GM12878 (cell line): ENCODE results near the gene VRTN. TPM values are rescaled to one million over a fixed set of nuclear protein-coding genes. Genes with fewer than 3 reads are reported as not detected.
A peak's percentile ranks its signal among the peaks of the same experiment; 100 is the strongest.

ENCODE experiments used
- ATAC-seq: fragments of 200-7000 bp; cut with Tn5 transposase; 3 replicates; pipeline ENCODE4 v1.9.1; 2020; ENCODE audit warnings: mild to moderate bottlenecking, moderate library complexity
- BruUV-seq: library from RNA; stranded (reverse); fragments of 400-500 nt; replicated peaks from 2 replicates; lab custom pipeline; 2021; lab: Mats Ljungman, UMichigan
- CTCF ChIA-PET: fragments of 300-600 bp; sonication (Branson Sonifier 250); formaldehyde crosslinking; extraction: SDS; loops from one replicate; lab custom pipeline; 2021; ENCODE audit warnings: inconsistent platforms; lab: Yijun Ruan, JAX
- POLR2A ChIA-PET: fragments of 350-600 bp; formaldehyde crosslinking; extraction: SDS; loops from one replicate; lab custom pipeline; 2021; ENCODE audit warnings: inconsistent platforms; lab: Charles Lee
- RAD21 ChIA-PET: fragments of 300-600 bp; sonication (Branson Sonifier 250); formaldehyde crosslinking; loops from one replicate; lab custom pipeline; 2023; ENCODE audit warnings: antibody characterized with exemption; ENCODE audit not compliant: unreplicated experiment; lab: Charles Lee
- SMC1A ChIA-PET: fragments of 300-600 bp; sonication (Branson Sonifier 250); formaldehyde crosslinking; loops from one replicate; lab custom pipeline; 2023; ENCODE audit not compliant: unreplicated experiment, uncharacterized antibody; lab: Charles Lee
- DNase-seq: peaks from one replicate; pipeline ENCODE4 v3.0.0-alpha.2; 2011; ENCODE audit warnings: low read depth, low spot score
- FAIRE-seq: peaks from 3 replicates; lab custom pipeline; 2011; peaks lifted over from hg19 to GRCh38; lab: Jason Lieb, UNC
- H2AFZ ChIP-seq: 2 replicates; pipeline ENCODE4 v1.6.0; 2011; ENCODE audit warnings: low read depth, low read length, control low read depth; ENCODE audit not compliant: control insufficient read depth
- H3K27ac ChIP-seq: 2 replicates; pipeline ENCODE4 v1.5.1; 2011; ENCODE audit warnings: control low read depth; ENCODE audit not compliant: control insufficient read depth, insufficient read depth
- H3K27me3 ChIP-seq, 2 experiments: replicated peaks in 1 of 2; 2 replicates each; pipeline versions ENCODE4 v1.6.0 to v1.6.1; 2011; ENCODE audit warnings: low read length in 1 of 2; ENCODE audit not compliant: control insufficient read depth in 2 of 2, insufficient read depth in 2 of 2
- H3K36me3 ChIP-seq, 2 experiments: 2 replicates each; pipeline ENCODE4 v1.5.1; 2011; ENCODE audit warnings: low read length in 1 of 2; ENCODE audit not compliant: control insufficient read depth in 2 of 2, insufficient read depth in 2 of 2
- H3K4me1 ChIP-seq: 2 replicates; pipeline ENCODE4 v1.6.1; 2011; ENCODE audit warnings: mild to moderate bottlenecking, low read length, moderate library complexity, mixed read lengths; ENCODE audit not compliant: control insufficient read depth, insufficient read depth
- H3K4me2 ChIP-seq: 2 replicates; pipeline ENCODE4 v1.6.0; 2011; ENCODE audit warnings: control low read depth; ENCODE audit not compliant: control insufficient read depth, insufficient read depth
- H3K4me3 ChIP-seq: fragments of 200-600 bp; sonication (generic); 2 replicates; pipeline ENCODE4 v1.5.1; 2016
- H3K79me2 ChIP-seq: 2 replicates; pipeline ENCODE4 v1.6.0; 2011; ENCODE audit warnings: low read length; ENCODE audit not compliant: control insufficient read depth, insufficient read depth
- H3K9ac ChIP-seq: 2 replicates; pipeline ENCODE4 v1.8.0; 2011; ENCODE audit warnings: low read length, control low read depth, mixed read lengths; ENCODE audit not compliant: control insufficient read depth, insufficient read depth
- H3K9me3 ChIP-seq: replicated peaks from 3 replicates; pipeline ENCODE4 v1.5.1; 2011; ENCODE audit warnings: mild to moderate bottlenecking, low read length; ENCODE audit not compliant: control insufficient read depth, insufficient read depth
- H4K20me1 ChIP-seq: 2 replicates; pipeline ENCODE4 v1.6.0; 2011; ENCODE audit not compliant: control insufficient read depth, insufficient read depth
- CEBPZ ChIP-seq: fragments of 150-350 bp; IDR thresholded peaks from 2 replicates; pipeline ENCODE4 v1.6.1; 2016; ENCODE audit warnings: low read depth, low read length
- IKZF2 ChIP-seq, 2 experiments: fragments of 450-650 bp; IDR thresholded peaks; 2 replicates each; pipeline ENCODE4 v1.6.1; 2017; ENCODE audit warnings: mild to moderate bottlenecking in 2 of 2, moderate library complexity in 2 of 2
- JUND ChIP-seq: IDR thresholded peaks from 2 replicates; pipeline ENCODE4 v1.6.1; 2012; ENCODE audit warnings: low read depth, mild to moderate bottlenecking, low read length, improper control_type of control experiment, moderate library complexity
- PBX3 ChIP-seq: IDR thresholded peaks from 2 replicates; pipeline ENCODE4 v1.6.1; 2011; ENCODE audit warnings: mild to moderate bottlenecking, low read depth, low read length, moderate library complexity; ENCODE audit not compliant: insufficient replicate concordance
- SP1 ChIP-seq: IDR thresholded peaks from one replicate; pipeline ENCODE4 v1.6.1; 2011; ENCODE audit warnings: low read depth, low read length
- TAF1 ChIP-seq: IDR thresholded peaks from 2 replicates; pipeline ENCODE4 v1.6.1; 2011; ENCODE audit warnings: mild to moderate bottlenecking, low read depth, low read length, borderline replicate concordance
- WGBS: methylation state at CpG from one replicate; pipeline ENCODE4 v1.1.6; 2016; ENCODE audit warnings: low lambda C conversion rate; ENCODE audit not compliant: insufficient replicate concordance, insufficient coverage; ENCODE audit errors: missing lambda C conversion rate; 5-methylcytosine and 5-hydroxymethylcytosine counted together
- in situ Hi-C: fragments of 300-500 bp; cut with MboI; formaldehyde crosslinking; loops from 9 replicates; pipeline ENCODE4 v1.14.3; 2018; ENCODE audit warnings: mixed read lengths
- intact Hi-C: fragments of 100-400 bp; cut with micrococcal nuclease; formaldehyde crosslinking; loops from one replicate; pipeline ENCODE4 v1.14.2; 2022; ENCODE audit not compliant: unreplicated experiment
- polyA plus RNA-seq, 11 experiments: library from polyadenylated mRNA; depleted of rRNA in 4 of 11; unstranded in 6 of 11; stranded (reverse) in 5 of 11; fragments of >200 nt; fragmentation: Nextera tagmentation in 4 of 11; fragmentation: Illumina TruSeq in 1 of 11; extraction: Ambion mirVana in 4 of 11; extraction: Trizol in 1 of 11; gene quantifications; 1 replicate in 1 of 11; 2 replicates in 10 of 11; pipeline versions ENCODE4 v1.2.1 to v1.2.3, GENCODE V29; 2011 to 2016; ENCODE audit warnings: inconsistent platforms in 2 of 11, missing spikeins in 2 of 11, low read depth in 1 of 11
- total RNA-seq, 4 experiments: library from RNA; depleted of rRNA in 3 of 4; stranded (reverse); fragments of >200 nt in 3 of 4; fragmentation: Illumina TruSeq in 1 of 4; extraction: Trizol in 1 of 4; gene quantifications; 2 replicates each; pipeline versions ENCODE4 v1.2.1 to v1.2.3, GENCODE V29; 2013 to 2021

The VRTN gene
- total and polyA plus RNA-seq, 10 of the 15 experiments (the other 5 are each of a cell fraction or from before 2014, with no cell fraction given) = 0.31 TPM; not detected in 9

- no peak for TF ChIP-seq CEBPZ
- peak; percentile 20 for TF ChIP-seq SP1
Measured at GRCh38 chr14:74401504-74402241, 53.4 kb downstream of the VRTN start (continued).

GRCh38 chr14:74402401-74403251, 54.4 kb downstream of the VRTN start:
- H3K9ac ChIP-seq = peak overlapping the region; percentile 59; the same call in 1 of the 2 replicates
- H4K20me1 ChIP-seq = no peaks in the 10 kb centered on the region
- peak overlapping the region; percentile 84 for H3K4me2 ChIP-seq
- 25% methylated on average over 10 of the region's 10 CpGs for WGBS
- ATAC-seq (peak; percentile 43), FAIRE-seq (no peak), DNase-seq (no peak)
- H3K79me2 ChIP-seq = no peaks in the 10 kb centered on the region
- peak overlapping the region; percentile 22; the same call in 1 of the 2 replicates for H3K4me3 ChIP-seq
- ChIA-PET RAD21 (no interaction called here), CTCF (no interaction called here), SMC1A (no interaction called here), POLR2A (no interaction called here)
- no TSS peak for BruUV-seq
- intact Hi-C loops (no loop called here), in situ Hi-C loops (no loop called here)
- no peaks in the 10 kb centered on the region for H3K9me3 ChIP-seq
- peak overlapping the region; percentile 69 for H3K27ac ChIP-seq
- peak overlapping the region; percentile 72 for H2AFZ ChIP-seq
- TF ChIP-seq IKZF2 (IDR thresholded peaks at IDR 0.05) = peak in 1 of 2 experiments; percentile 5; a peak in 1 of 4 replicates
- no peak for TF ChIP-seq JUND
- no peak for TF ChIP-seq PBX3
- TF ChIP-seq TAF1 = no peak
- H3K36me3 ChIP-seq = no peaks in the 10 kb centered on the region
- H3K4me1 ChIP-seq = peaks cover 26% of the 10 kb centered on the region
- H3K27me3 ChIP-seq = no peaks in the 10 kb centered on the region; a peak in 2 of 4 replicates
